HG02840 (cell line): ENCODE data around the gene MPC2.
"Not testable (repeated sequence)": the region's sequence is repeated elsewhere in the genome, so short reads cannot be mapped to it uniquely, and the experiment has no call there.

Experiments
- ATAC-seq: cut with Tn5 transposase; IDR thresholded peaks from one replicate; pipeline ENCODE4 v1.9.1; 2021; ENCODE audit warnings: mild to moderate bottlenecking, moderate library complexity, moderate number of reproducible peaks; ENCODE audit not compliant: unreplicated experiment, low FRiP score

MPC2 gene

GRCh38 chr1:167866739-167867414 is 70.0 kb downstream of the MPC2 start:
- ATAC-seq = not testable (repeated sequence)
